Progenitor cell of endocrine pancreas (in vitro differentiated cells): ENCODE data around the gene CMTM2. TPM values are rescaled to one million over a fixed set of nuclear protein-coding genes. Genes with fewer than 3 reads are reported as not detected.
"Not testable (repeated sequence)": the region's sequence is repeated elsewhere in the genome, so short reads cannot be mapped to it uniquely, and the experiment has no call there.

Experiments
- DNase-seq: peaks from one replicate; pipeline ENCODE4 v3.0.0; 2021; ENCODE audit warnings: low spot score; ENCODE audit not compliant: unreplicated experiment
- H3K27ac Mint-ChIP-seq: 2 replicates; pipeline ENCODE4 v1.8.0; 2021; ENCODE audit warnings: mild to moderate bottlenecking, moderate library complexity, mixed read lengths
- H3K27me3 Mint-ChIP-seq: 2 replicates; pipeline ENCODE4 v1.8.0; 2021; ENCODE audit warnings: mixed read lengths
- H3K36me3 Mint-ChIP-seq: 2 replicates; pipeline ENCODE4 v1.8.0; 2022; ENCODE audit warnings: mixed read lengths; ENCODE audit not compliant: insufficient read depth
- H3K4me1 Mint-ChIP-seq: 2 replicates; pipeline ENCODE4 v1.8.0; 2021; ENCODE audit warnings: low read depth, mixed read lengths
- H3K4me3 Mint-ChIP-seq: 2 replicates; pipeline ENCODE4 v1.8.0; 2021; ENCODE audit warnings: low read depth, mild to moderate bottlenecking, moderate library complexity, mixed read lengths
- H3K9me3 Mint-ChIP-seq: 2 replicates; pipeline ENCODE4 v1.8.0; 2021; ENCODE audit warnings: low read depth, mixed read lengths
- CTCF ChIP-seq: fragments of 200-600 bp; sonication (generic); IDR thresholded peaks from one replicate; pipeline ENCODE4 v1.5.0; 2021; ENCODE audit warnings: antibody characterized with exemption, mild to moderate bottlenecking; ENCODE audit not compliant: unreplicated experiment
- total RNA-seq: library from RNA; stranded (reverse); gene quantifications from 2 replicates; pipeline ENCODE4 v1.2.1, GENCODE V29; 2021

The CMTM2 gene
- total RNA-seq, 1 donor from 2014 or later: not detected

GRCh38 chr16:66562986-66563385 lies 16.3 kb upstream of the CMTM2 start:
- TF ChIP-seq CTCF: no peak
- peaks cover 16% of the 10 kb centered on the region for H3K36me3 Mint-ChIP-seq
- H3K27me3 Mint-ChIP-seq: no peaks in the 10 kb centered on the region
- H3K9me3 Mint-ChIP-seq: no peaks in the 10 kb centered on the region
- DNase-seq: no peak
- H3K4me1 Mint-ChIP-seq: peaks cover 11% of the 10 kb centered on the region
- peak overlapping the region; percentile 65 for H3K27ac Mint-ChIP-seq
- no peak overlapping the region for H3K4me3 Mint-ChIP-seq

GRCh38 chr16:66563574-66564334 lies 15.5 kb upstream of the CMTM2 start:
- H3K36me3 Mint-ChIP-seq: peaks cover 14% of the 10 kb centered on the region
- no peak for DNase-seq
- no peaks in the 10 kb centered on the region for H3K27me3 Mint-ChIP-seq
- H3K4me1 Mint-ChIP-seq: peaks cover 11% of the 10 kb centered on the region
- no peak overlapping the region for H3K4me3 Mint-ChIP-seq
- H3K9me3 Mint-ChIP-seq: no peaks in the 10 kb centered on the region
- no peak for TF ChIP-seq CTCF
- no peak overlapping the region for H3K27ac Mint-ChIP-seq

GRCh38 chr16:66566051-66566901 lies 13.0 kb upstream of the CMTM2 start, which contains the start of gene CMTM1:
Gene CMTM1 (plus strand): TSS chr16:66566439. CDS start chr16:66566514, 75 bp downstream.
- Mint-ChIP-seq H3K4me1 (peaks cover 6% of the 10 kb centered on the region), H3K27ac (no peak within 1 kb of the TSS), H3K27me3 (no peaks in the 10 kb centered on the region), H3K4me3 (no peak within 1 kb of the TSS), H3K36me3 (peaks cover 12% of the 10 kb centered on the region), H3K9me3 (no peaks in the 10 kb centered on the region)
- TF ChIP-seq CTCF: no peak
- no peak for DNase-seq

GRCh38 chr16:66567270-66567669 lies 12.0 kb upstream of the CMTM2 start:
- H3K9me3 Mint-ChIP-seq, H3K4me1 Mint-ChIP-seq: not testable (repeated sequence)
- peaks cover 12% of the 10 kb centered on the region for H3K36me3 Mint-ChIP-seq

GRCh38 chr16:66568355-66568754 lies 10.9 kb upstream of the CMTM2 start:
- H3K27me3 Mint-ChIP-seq: no peaks in the 10 kb centered on the region
- no peak for TF ChIP-seq CTCF
- H3K9me3 Mint-ChIP-seq: no peaks in the 10 kb centered on the region
- H3K4me1 Mint-ChIP-seq: no peaks in the 10 kb centered on the region
- DNase-seq: no peak
- no peak overlapping the region for H3K27ac Mint-ChIP-seq
- peaks cover 11% of the 10 kb centered on the region for H3K36me3 Mint-ChIP-seq
- no peak overlapping the region for H3K4me3 Mint-ChIP-seq

More at GRCh38 chr16:66567270-66567669, 12.0 kb upstream of the CMTM2 start:
- H3K4me3 Mint-ChIP-seq, H3K27ac Mint-ChIP-seq, DNase-seq, H3K27me3 Mint-ChIP-seq: not testable (repeated sequence)
